OCI-LY3 (cell line): ENCODE results near the gene FBXO17.

Source experiments
- H2AFZ ChIP-seq: fragments of 200-600, 300-600 bp; shearing (Covaris generic); 2 replicates; pipeline ENCODE4 v1.6.0; 2014; ENCODE audit warnings: antibody characterized with exemption, low read depth, low read length
- H3K27ac ChIP-seq: fragments of 200-600, 300-600 bp; sonication (generic); 2 replicates; pipeline ENCODE4 v1.5.1; 2014; ENCODE audit warnings: mild to moderate bottlenecking, low read length, moderate library complexity, mixed read lengths
- H3K27me3 ChIP-seq: fragments of 200-600, 300-600 bp; sonication (generic); 2 replicates; pipeline ENCODE4 v1.6.1; 2014; ENCODE audit warnings: low read depth, low read length, mixed read lengths
- H3K36me3 ChIP-seq: fragments of 200-600, 300-600 bp; sonication (generic); replicated peaks from 2 replicates; pipeline ENCODE3; 2014; ENCODE audit warnings: low read depth, low read length, mixed read lengths
- H3K4me1 ChIP-seq: fragments of 300-600, 200-600 bp; sonication (generic); 2 replicates; pipeline ENCODE4 v1.6.1; 2014; ENCODE audit warnings: low read length, mixed read lengths
- H3K4me2 ChIP-seq: fragments of 200-600, 300-600 bp; sonication (generic); 2 replicates; pipeline ENCODE4 v1.6.1; 2014; ENCODE audit warnings: low read length, mixed read lengths
- H3K4me3 ChIP-seq: fragments of 300-600, 200-600 bp; sonication (generic); 2 replicates; pipeline ENCODE4 v1.5.1; 2014; ENCODE audit warnings: antibody characterized with exemption, mild to moderate bottlenecking, low read length, moderate library complexity
- H3K79me2 ChIP-seq: fragments of 300-600, 200-600 bp; shearing (Covaris generic); 2 replicates; pipeline ENCODE4 v1.6.1; 2014; ENCODE audit warnings: mild to moderate bottlenecking, low read length, mixed read lengths
- H3K9ac ChIP-seq: fragments of 300-600, 200-600 bp; shearing (Covaris generic); 2 replicates; pipeline ENCODE4 v1.6.0; 2014; ENCODE audit warnings: mild to moderate bottlenecking, low read length, moderate library complexity
- H3K9me3 ChIP-seq: fragments of 200-600, 300-600 bp; shearing (Covaris generic); 2 replicates; pipeline ENCODE4 v1.6.1; 2014; ENCODE audit warnings: low read length, mixed read lengths; ENCODE audit not compliant: insufficient read depth
- H4K20me1 ChIP-seq: fragments of 200-600, 300-600 bp; sonication (generic); 2 replicates; pipeline ENCODE4 v1.6.1; 2016; ENCODE audit warnings: low read length, mixed read lengths; ENCODE audit not compliant: insufficient read depth
- CTCF ChIP-seq: fragments of 200-600, 300-600 bp; sonication (generic); IDR thresholded peaks from 2 replicates; pipeline ENCODE4 v1.5.1; 2014; ENCODE audit warnings: antibody characterized with exemption, low read length, low read depth
- EZH2phosphoT487 ChIP-seq: fragments of 200-600 bp; shearing (Covaris generic); IDR thresholded peaks from 2 replicates; pipeline ENCODE4 v1.6.1; 2018; ENCODE audit warnings: antibody characterized with exemption, mixed run types, low read depth

Gene FBXO17

GRCh38 chr19:38898788-38899446, 76.6 kb downstream of the FBXO17 start:
- no peak for TF ChIP-seq EZH2phosphoT487
- no peak for TF ChIP-seq CTCF
- Histone ChIP-seq H3K27ac (no peak overlapping the region), H4K20me1 (no peaks in the 10 kb centered on the region)

GRCh38 chr19:38894968-38895367, 80.6 kb downstream of the FBXO17 start:
- H3K36me3 ChIP-seq: no peaks in the 10 kb centered on the region
- H3K27ac ChIP-seq: no peak overlapping the region
- no peak overlapping the region for H3K4me2 ChIP-seq

More at GRCh38 chr19:38898788-38899446, 76.6 kb downstream of the FBXO17 start:
- peak overlapping the region; percentile 100 for H3K4me2 ChIP-seq
- peak overlapping the region; percentile 83 for H3K9ac ChIP-seq
- no peaks in the 10 kb centered on the region for H3K27me3 ChIP-seq
- peak overlapping the region; percentile 78; the same call in 1 of the 2 replicates for H2AFZ ChIP-seq
- peaks cover 13% of the 10 kb centered on the region for H3K4me1 ChIP-seq
- peak overlapping the region; percentile 89 for H3K4me3 ChIP-seq
- H3K79me2 ChIP-seq: peaks cover 32% of the 10 kb centered on the region
- no peaks in the 10 kb centered on the region for H3K9me3 ChIP-seq
- peaks cover 6% of the 10 kb centered on the region for H3K36me3 ChIP-seq

GRCh38 chr19:38893341-38893771, 82.2 kb downstream of the FBXO17 start:
- Histone ChIP-seq H3K36me3 (no peaks in the 10 kb centered on the region), H3K4me1 (peaks cover 2% of the 10 kb centered on the region), H3K4me3 (no peak overlapping the region), H3K9ac (no peak overlapping the region), H3K79me2 (no peaks in the 10 kb centered on the region), H3K9me3 (no peaks in the 10 kb centered on the region), H3K4me2 (no peak overlapping the region), H3K27ac (no peak overlapping the region), H3K27me3 (no peaks in the 10 kb centered on the region), H4K20me1 (no peaks in the 10 kb centered on the region), H2AFZ (no peak overlapping the region)
- no peak for TF ChIP-seq EZH2phosphoT487
- TF ChIP-seq CTCF: no peak

More at GRCh38 chr19:38894968-38895367, 80.6 kb downstream of the FBXO17 start:
- Histone ChIP-seq H3K9me3 (no peaks in the 10 kb centered on the region), H3K4me3 (no peak overlapping the region), H3K4me1 (peaks cover 8% of the 10 kb centered on the region), H3K27me3 (no peaks in the 10 kb centered on the region), H4K20me1 (no peaks in the 10 kb centered on the region), H2AFZ (no peak overlapping the region), H3K79me2 (peaks cover 1% of the 10 kb centered on the region; the same call in 1 of the 2 replicates), H3K9ac (no peak overlapping the region)
- TF ChIP-seq CTCF: no peak
- TF ChIP-seq EZH2phosphoT487: no peak

GRCh38 chr19:38892841-38893240, 82.7 kb downstream of the FBXO17 start:
- no peaks in the 10 kb centered on the region for H4K20me1 ChIP-seq
- H3K4me1 ChIP-seq: no peaks in the 10 kb centered on the region
- no peak overlapping the region for H3K9ac ChIP-seq
- no peak overlapping the region for H3K27ac ChIP-seq
- no peaks in the 10 kb centered on the region for H3K36me3 ChIP-seq
- no peak overlapping the region for H3K4me3 ChIP-seq
- H3K4me2 ChIP-seq: no peak overlapping the region
- TF ChIP-seq EZH2phosphoT487 (no peak), CTCF (no peak)
- H3K27me3 ChIP-seq: no peaks in the 10 kb centered on the region
- H3K79me2 ChIP-seq: no peaks in the 10 kb centered on the region
- H3K9me3 ChIP-seq: no peaks in the 10 kb centered on the region
- H2AFZ ChIP-seq: no peak overlapping the region
